Activated CD8-positive, alpha-beta memory T cell treated with anti-CD3 and anti-CD28 coated beads for 4 hours (primary cell): ENCODE results near the gene LCMT1.

ENCODE experiments used
- DNase-seq, 2 donors: peaks; one replicate each; pipeline ENCODE4 v3.0.0-alpha.2; 2020; ENCODE audit warnings: low read depth in 2 of 2

LCMT1 gene

GRCh38 chr16:25194273-25194878 lies 82.8 kb downstream of the LCMT1 start:
- DNase-seq = no peak

- no peak for DNase-seq
Observed at GRCh38 chr16:25198021-25198420, 86.5 kb downstream of the LCMT1 start.

GRCh38 chr16:25199457-25199856 lies 87.9 kb downstream of the LCMT1 start:
- no peak for DNase-seq

GRCh38 chr16:25210758-25211157 lies 99.2 kb downstream of the LCMT1 start:
- no peak for DNase-seq

- no peak for DNase-seq
Observed at GRCh38 chr16:25212636-25213035, 101.1 kb downstream of the LCMT1 start.

- DNase-seq = no peak
Observed at GRCh38 chr16:25213709-25214397, 102.3 kb downstream of the LCMT1 start.

GRCh38 chr16:25217112-25217511 lies 105.6 kb downstream of the LCMT1 start:
- no peak for DNase-seq

- no peak for DNase-seq
Observed at GRCh38 chr16:25217921-25218320, 106.4 kb downstream of the LCMT1 start.

- DNase-seq = no peak
Observed at GRCh38 chr16:25219070-25219737, 107.7 kb downstream of the LCMT1 start.

GRCh38 chr16:25222959-25223358 lies 111.4 kb downstream of the LCMT1 start:
- no peak for DNase-seq

GRCh38 chr16:25223964-25224363 lies 112.4 kb downstream of the LCMT1 start:
- no peak for DNase-seq

GRCh38 chr16:25224731-25225319 lies 113.3 kb downstream of the LCMT1 start:
- no peak for DNase-seq
